Liver (tissue), 9 donors: Measurements from ENCODE around the gene OR1K1. TPM values are rescaled to one million over a fixed set of nuclear protein-coding genes. Genes with fewer than 3 reads are reported as not detected.

ENCODE experiments used
- DNase-seq: peaks from one replicate; pipeline ENCODE4 v3.0.0-alpha.2; 2017; ENCODE audit warnings: low spot score
- H3K27ac ChIP-seq, 2 donors: one replicate each; pipeline ENCODE4 v1.7.0; 2013; ENCODE audit warnings: inconsistent platforms in 2 of 2, low read length in 2 of 2, control low read depth in 1 of 2, low read depth in 1 of 2, mild to moderate bottlenecking in 1 of 2
- H3K27me3 ChIP-seq, 4 donors: one replicate each; pipeline versions ENCODE4 v1.6.1 to v1.7.0; 2013; ENCODE audit warnings: low read length in 3 of 4, inconsistent platforms in 1 of 4, mild to moderate bottlenecking in 1 of 4, moderate library complexity in 1 of 4; ENCODE audit not compliant: control insufficient read depth in 4 of 4, insufficient read depth in 4 of 4
- H3K36me3 ChIP-seq, 4 donors: one replicate each; pipeline versions ENCODE4 v1.6.1 to v1.7.0; 2013; ENCODE audit warnings: low read length in 3 of 4, mild to moderate bottlenecking in 3 of 4, low read depth in 1 of 4, moderate library complexity in 1 of 4; ENCODE audit not compliant: control insufficient read depth in 4 of 4, insufficient read depth in 3 of 4
- H3K4me1 ChIP-seq, 4 donors: one replicate each; pipeline versions ENCODE4 v1.6.1 to v1.7.0; 2013; ENCODE audit warnings: low read length in 3 of 4, mild to moderate bottlenecking in 3 of 4, moderate library complexity in 1 of 4; ENCODE audit not compliant: control insufficient read depth in 4 of 4, insufficient read depth in 4 of 4
- H3K4me3 ChIP-seq, 3 donors: one replicate each; pipeline versions ENCODE4 v1.6.1 to v1.7.0; 2013; ENCODE audit warnings: low read length in 3 of 3, control low read depth in 1 of 3, low read depth in 1 of 3, mild to moderate bottlenecking in 1 of 3
- H3K9ac ChIP-seq, 2 donors: one replicate each; pipeline ENCODE4 v1.7.0; 2013; ENCODE audit warnings: low read length in 2 of 2, mild to moderate bottlenecking in 2 of 2, moderate library complexity in 2 of 2, control low read depth in 1 of 2, low read depth in 1 of 2
- H3K9me3 ChIP-seq, 4 donors: one replicate each; pipeline versions ENCODE4 v1.6.1 to v1.7.0; 2013; ENCODE audit warnings: low read length in 3 of 4; ENCODE audit not compliant: control insufficient read depth in 4 of 4
- EGR1 ChIP-seq, 2 donors: IDR thresholded peaks; 2 replicates each; pipeline ENCODE4 v1.6.1; 2016 to 2018; ENCODE audit warnings: antibody characterized with exemption in 2 of 2, low read depth in 2 of 2
- FOXA1 ChIP-seq: IDR thresholded peaks from 2 replicates; pipeline ENCODE4 v1.6.1; 2016; ENCODE audit warnings: antibody characterized with exemption
- HNF4G ChIP-seq: IDR thresholded peaks from 2 replicates; pipeline ENCODE4 v1.6.1; 2016; ENCODE audit warnings: antibody characterized with exemption
- NR2F2 ChIP-seq: IDR thresholded peaks from 2 replicates; pipeline ENCODE4 v1.6.1; 2016; ENCODE audit warnings: antibody characterized with exemption
- RAD21 ChIP-seq, 2 donors: IDR thresholded peaks; 2 replicates each; pipeline ENCODE4 v1.6.1; 2016; ENCODE audit warnings: antibody characterized with exemption in 2 of 2, mild to moderate bottlenecking in 2 of 2
- TAF1 ChIP-seq: conservative IDR thresholded peaks from 2 replicates; pipeline ENCODE4 v1.6.1; 2016; ENCODE audit warnings: antibody characterized with exemption, mild to moderate bottlenecking
- YY1 ChIP-seq: IDR thresholded peaks from 2 replicates; pipeline ENCODE4 v1.6.1; 2016; ENCODE audit warnings: antibody characterized with exemption, mild to moderate bottlenecking
- ZBTB33 ChIP-seq: IDR thresholded peaks from 2 replicates; pipeline ENCODE4 v1.6.1; 2016; ENCODE audit warnings: antibody characterized with exemption
- WGBS: extraction: QIAGEN DNeasy Blood & Tissue Kit; methylation state at CpG from one replicate; pipeline ENCODE4 v1.1.7; 2013; 5-methylcytosine and 5-hydroxymethylcytosine counted together
- polyA plus RNA-seq, 2 donors: library from polyadenylated mRNA; stranded (reverse) in 1 of 2; unstranded in 1 of 2; fragments of 200-250 nt in 1 of 2; fragments of >200 nt in 1 of 2; fragmentation: Nextera tagmentation in 1 of 2; extraction: Ambion mirVana in 1 of 2; gene quantifications; one replicate each; pipeline versions ENCODE4 v1.2.1 to v1.2.3, GENCODE V29; 2013 to 2015
- total RNA-seq, 2 donors: library from RNA; depleted of rRNA; stranded (reverse); fragments of >200 nt; gene quantifications; one replicate each; pipeline ENCODE4 v1.2.3, GENCODE V29; 2014
- TF ChIP-seq, protein P1 (sequence below): IDR thresholded peaks from 2 replicates; pipeline ENCODE4 v1.6.1; 2016; ENCODE audit warnings: antibody characterized with exemption
- TF ChIP-seq, protein P2 (sequence below): fragments of 150-350 bp; IDR thresholded peaks from 2 replicates; pipeline ENCODE4 v1.5.1; 2017; ENCODE audit warnings: improper control_type of control experiment, low read depth, low read length; ENCODE audit not compliant: missing input control
- TF ChIP-seq, protein P3 (sequence below): IDR thresholded peaks from 2 replicates; pipeline ENCODE4 v1.6.1; 2016; ENCODE audit warnings: antibody characterized with exemption, mild to moderate bottlenecking
- donor health status: healthy.
- donor health status: healthy.
- donor health status: healthy.
- donor health status: healthy.
- donor health status: healthy.

OR1K1 gene
- total and polyA plus RNA-seq, 4 donors = not detected

DNA sequence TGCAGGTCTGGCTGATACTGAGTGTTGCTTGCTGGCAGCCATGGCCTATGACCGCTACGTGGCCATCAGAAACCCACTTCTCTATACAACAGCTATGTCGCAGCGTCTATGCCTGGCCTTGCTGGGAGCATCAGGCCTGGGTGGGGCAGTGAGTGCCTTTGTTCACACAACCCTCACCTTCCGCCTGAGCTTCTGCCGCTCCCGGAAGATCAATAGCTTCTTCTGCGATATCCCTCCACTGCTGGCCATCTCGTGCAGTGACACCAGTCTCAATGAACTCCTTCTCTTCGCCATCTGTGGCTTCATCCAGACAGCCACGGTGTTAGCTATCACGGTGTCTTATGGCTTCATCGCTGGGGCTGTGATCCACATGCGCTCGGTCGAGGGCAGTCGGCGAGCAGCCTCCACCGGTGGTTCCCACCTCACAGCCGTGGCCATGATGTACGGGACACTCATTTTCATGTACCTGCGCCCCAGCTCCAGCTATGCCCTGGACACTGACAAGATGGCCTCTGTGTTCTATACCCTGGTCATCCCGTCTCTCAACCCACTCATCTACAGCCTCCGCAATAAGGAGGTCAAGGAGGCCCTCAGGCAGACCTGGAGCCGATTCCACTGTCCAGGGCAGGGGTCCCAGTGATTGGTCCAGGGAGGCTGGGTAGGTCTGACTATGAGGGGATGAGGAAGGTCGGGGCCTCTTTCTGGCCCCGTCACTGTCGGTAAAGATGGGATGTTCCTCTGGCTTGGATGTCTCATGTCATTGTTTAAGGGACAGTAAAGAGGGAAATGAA is 10.5 kb upstream of the OR1K1 start:
- Histone ChIP-seq H3K27me3 (no peaks in the 10 kb centered on the region), H3K4me1 (peaks cover 0 to 1% (median 0%) of the 10 kb centered on the region in 4 donors), H3K9me3 (no peaks in the 10 kb centered on the region), H3K36me3 (no peaks in the 10 kb centered on the region), H3K4me3 (no peak overlapping the region), H3K9ac (no peak overlapping the region), H3K27ac (no peak overlapping the region)
- TF ChIP-seq YY1 (no peak), ZBTB33 (no peak), EGR1 (IDR thresholded peaks at IDR 0.05; ENCODE audit: low read depth in 2 of 2) (no peak), NR2F2 (no peak), HNF4G (no peak)
- TF ChIP-seq, protein P1, sequence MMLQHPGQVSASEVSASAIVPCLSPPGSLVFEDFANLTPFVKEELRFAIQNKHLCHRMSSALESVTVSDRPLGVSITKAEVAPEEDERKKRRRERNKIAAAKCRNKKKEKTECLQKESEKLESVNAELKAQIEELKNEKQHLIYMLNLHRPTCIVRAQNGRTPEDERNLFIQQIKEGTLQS = no peak
- TF ChIP-seq, protein P2, sequence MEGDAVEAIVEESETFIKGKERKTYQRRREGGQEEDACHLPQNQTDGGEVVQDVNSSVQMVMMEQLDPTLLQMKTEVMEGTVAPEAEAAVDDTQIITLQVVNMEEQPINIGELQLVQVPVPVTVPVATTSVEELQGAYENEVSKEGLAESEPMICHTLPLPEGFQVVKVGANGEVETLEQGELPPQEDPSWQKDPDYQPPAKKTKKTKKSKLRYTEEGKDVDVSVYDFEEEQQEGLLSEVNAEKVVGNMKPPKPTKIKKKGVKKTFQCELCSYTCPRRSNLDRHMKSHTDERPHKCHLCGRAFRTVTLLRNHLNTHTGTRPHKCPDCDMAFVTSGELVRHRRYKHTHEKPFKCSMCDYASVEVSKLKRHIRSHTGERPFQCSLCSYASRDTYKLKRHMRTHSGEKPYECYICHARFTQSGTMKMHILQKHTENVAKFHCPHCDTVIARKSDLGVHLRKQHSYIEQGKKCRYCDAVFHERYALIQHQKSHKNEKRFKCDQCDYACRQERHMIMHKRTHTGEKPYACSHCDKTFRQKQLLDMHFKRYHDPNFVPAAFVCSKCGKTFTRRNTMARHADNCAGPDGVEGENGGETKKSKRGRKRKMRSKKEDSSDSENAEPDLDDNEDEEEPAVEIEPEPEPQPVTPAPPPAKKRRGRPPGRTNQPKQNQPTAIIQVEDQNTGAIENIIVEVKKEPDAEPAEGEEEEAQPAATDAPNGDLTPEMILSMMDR = no peak
- no peak for DNase-seq
- 96% methylated on average over 28 of the region's 28 CpGs for WGBS

DNA sequence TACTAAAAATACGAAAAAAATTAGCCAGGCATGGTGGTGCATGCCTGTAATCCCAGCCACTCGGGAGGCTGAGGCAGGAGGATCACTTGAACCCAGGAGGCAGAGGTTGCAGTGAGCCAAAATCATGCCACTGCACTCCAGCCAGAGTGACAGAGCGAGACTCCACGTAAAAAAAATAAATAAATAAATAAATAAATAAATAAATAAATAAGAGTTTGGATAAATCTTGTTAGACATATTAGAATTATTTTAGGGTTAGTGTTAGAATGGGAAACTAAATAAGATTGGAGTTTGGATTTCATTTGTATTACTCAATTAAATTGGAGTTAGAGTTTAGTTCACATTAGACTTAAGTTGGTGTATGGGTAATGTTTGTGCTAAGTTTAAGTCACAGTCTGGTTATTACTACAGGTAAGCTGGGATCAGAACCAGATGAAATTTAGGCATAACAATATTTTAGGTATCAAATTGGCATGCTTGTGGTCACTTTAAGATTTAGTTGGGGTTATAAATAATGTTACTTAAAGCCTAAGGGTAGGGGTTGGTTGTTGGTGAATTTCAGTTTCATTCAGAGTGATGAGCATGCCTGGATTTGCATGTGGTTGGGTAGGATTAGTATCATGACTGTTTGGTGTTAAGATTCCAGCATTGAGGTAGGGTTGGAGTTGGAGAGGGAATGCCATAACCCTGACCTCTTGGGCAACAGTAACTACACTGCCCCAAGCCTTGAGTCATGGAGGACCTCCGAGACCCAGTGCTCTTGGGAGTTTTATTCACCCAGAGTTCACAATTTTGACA is 7.9 kb upstream of the OR1K1 start:
- Histone ChIP-seq H3K9ac (no peak overlapping the region), H3K27me3 (no peaks in the 10 kb centered on the region), H3K9me3 (no peaks in the 10 kb centered on the region), H3K36me3 (no peaks in the 10 kb centered on the region), H3K4me3 (no peak overlapping the region), H3K4me1 (no peaks in the 10 kb centered on the region), H3K27ac (no peak overlapping the region)
- TF ChIP-seq RAD21 (IDR thresholded peaks at IDR 0.05) = no peak
- TF ChIP-seq, protein P1 = no peak
- TF ChIP-seq TAF1 = no peak
- TF ChIP-seq, protein P3, sequence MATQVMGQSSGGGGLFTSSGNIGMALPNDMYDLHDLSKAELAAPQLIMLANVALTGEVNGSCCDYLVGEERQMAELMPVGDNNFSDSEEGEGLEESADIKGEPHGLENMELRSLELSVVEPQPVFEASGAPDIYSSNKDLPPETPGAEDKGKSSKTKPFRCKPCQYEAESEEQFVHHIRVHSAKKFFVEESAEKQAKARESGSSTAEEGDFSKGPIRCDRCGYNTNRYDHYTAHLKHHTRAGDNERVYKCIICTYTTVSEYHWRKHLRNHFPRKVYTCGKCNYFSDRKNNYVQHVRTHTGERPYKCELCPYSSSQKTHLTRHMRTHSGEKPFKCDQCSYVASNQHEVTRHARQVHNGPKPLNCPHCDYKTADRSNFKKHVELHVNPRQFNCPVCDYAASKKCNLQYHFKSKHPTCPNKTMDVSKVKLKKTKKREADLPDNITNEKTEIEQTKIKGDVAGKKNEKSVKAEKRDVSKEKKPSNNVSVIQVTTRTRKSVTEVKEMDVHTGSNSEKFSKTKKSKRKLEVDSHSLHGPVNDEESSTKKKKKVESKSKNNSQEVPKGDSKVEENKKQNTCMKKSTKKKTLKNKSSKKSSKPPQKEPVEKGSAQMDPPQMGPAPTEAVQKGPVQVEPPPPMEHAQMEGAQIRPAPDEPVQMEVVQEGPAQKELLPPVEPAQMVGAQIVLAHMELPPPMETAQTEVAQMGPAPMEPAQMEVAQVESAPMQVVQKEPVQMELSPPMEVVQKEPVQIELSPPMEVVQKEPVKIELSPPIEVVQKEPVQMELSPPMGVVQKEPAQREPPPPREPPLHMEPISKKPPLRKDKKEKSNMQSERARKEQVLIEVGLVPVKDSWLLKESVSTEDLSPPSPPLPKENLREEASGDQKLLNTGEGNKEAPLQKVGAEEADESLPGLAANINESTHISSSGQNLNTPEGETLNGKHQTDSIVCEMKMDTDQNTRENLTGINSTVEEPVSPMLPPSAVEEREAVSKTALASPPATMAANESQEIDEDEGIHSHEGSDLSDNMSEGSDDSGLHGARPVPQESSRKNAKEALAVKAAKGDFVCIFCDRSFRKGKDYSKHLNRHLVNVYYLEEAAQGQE = no peak
- no peak for TF ChIP-seq FOXA1
- 97% methylated on average over 5 of the region's 5 CpGs for WGBS
- no peak for DNase-seq
